HepG2 (cell line): ENCODE results near the gene POC1A. TPM values are rescaled to one million over a fixed set of nuclear protein-coding genes. Genes with fewer than 3 reads are reported as not detected.

Experiments used
- ARNTL ChIP-seq: sonication (generic); formaldehyde crosslinking; IDR thresholded peaks from 2 replicates; pipeline ENCODE4 v1.4.0; 2020; ENCODE audit warnings: mild to moderate bottlenecking, missing genetic modification reagents
- CHCHD3 ChIP-seq: sonication (generic); formaldehyde crosslinking; IDR thresholded peaks from 2 replicates; pipeline ENCODE4 v1.8.0; 2022; ENCODE audit warnings: mild to moderate bottlenecking, missing genetic modification reagents, moderate library complexity
- FOXA1 ChIP-seq, 2 experiments: fragments of 450-650 bp in 1 of 2; sonication (generic) in 1 of 2; formaldehyde crosslinking in 1 of 2; IDR thresholded peaks; 2 replicates each; pipeline versions ENCODE4 v1.4.0 to v1.6.1; 2016 to 2020; ENCODE audit warnings: missing genetic modification reagents in 1 of 2
- PATZ1 ChIP-seq: sonication (generic); formaldehyde crosslinking; IDR thresholded peaks from 2 replicates; pipeline ENCODE4 v1.4.0; 2020; ENCODE audit warnings: missing genetic modification reagents
- RFX3 ChIP-seq: IDR thresholded peaks from 2 replicates; pipeline ENCODE4 v1.6.1; 2016; ENCODE audit warnings: missing biosample characterization, missing genetic modification reagents
- RXRA ChIP-seq: sonication (generic); formaldehyde crosslinking; IDR thresholded peaks from 2 replicates; pipeline ENCODE4 v1.5.1; 2020; ENCODE audit warnings: missing genetic modification reagents
- SP1 ChIP-seq, 2 experiments: fragments of 450-650 bp in 1 of 2; sonication (generic) in 1 of 2; formaldehyde crosslinking in 1 of 2; IDR thresholded peaks; 2 replicates each; pipeline versions ENCODE4 v1.4.0 to v1.6.1; 2016 to 2020; ENCODE audit warnings: missing genetic modification reagents in 1 of 2
- THYN1 ChIP-seq: sonication (generic); formaldehyde crosslinking; IDR thresholded peaks from 2 replicates; pipeline ENCODE4 v1.8.1; 2023; ENCODE audit warnings: low read depth, mild to moderate bottlenecking, moderate library complexity, missing genetic modification reagents, borderline replicate concordance
- ZNF530 ChIP-seq: sonication (generic); formaldehyde crosslinking; IDR thresholded peaks from 2 replicates; pipeline ENCODE4 v1.5.0; 2020; ENCODE audit warnings: low read depth, mild to moderate bottlenecking, missing genetic modification reagents
- ZNF761 ChIP-seq: sonication (generic); formaldehyde crosslinking; conservative IDR thresholded peaks from 2 replicates; pipeline ENCODE4 v1.4.0; 2020; ENCODE audit warnings: mild to moderate bottlenecking, missing genetic modification reagents
- ZSCAN20 ChIP-seq: sonication (generic); formaldehyde crosslinking; IDR thresholded peaks from 2 replicates; pipeline ENCODE4 v1.4.0; 2020; ENCODE audit warnings: missing genetic modification reagents, mild to moderate bottlenecking, borderline replicate concordance
- ZSCAN5A ChIP-seq: sonication (generic); formaldehyde crosslinking; IDR thresholded peaks from 2 replicates; pipeline ENCODE4 v1.8.0; 2022; ENCODE audit warnings: mild to moderate bottlenecking, missing genetic modification reagents, borderline replicate concordance
- polyA plus RNA-seq, 8 experiments: library from polyadenylated mRNA; depleted of rRNA in 3 of 8; stranded (reverse) in 7 of 8; unstranded in 1 of 8; fragments of >200 nt; fragmentation: Illumina TruSeq in 4 of 8; extraction: Trizol in 4 of 8; gene quantifications; 2 replicates each; pipeline versions ENCODE4 v1.2.1 to v1.2.3, GENCODE V29; 2011 to 2016; ENCODE audit warnings: low read depth in 4 of 8, missing spikeins in 1 of 8, mixed read lengths in 1 of 8; ENCODE audit not compliant: insufficient read depth in 1 of 8
- total RNA-seq, 5 experiments: library from RNA; depleted of rRNA; stranded (reverse); fragments of >200 nt; fragmentation: Illumina TruSeq; extraction: Trizol; gene quantifications; 2 replicates each; pipeline ENCODE4 v1.2.3, GENCODE V29; 2016; ENCODE audit warnings: low read depth in 1 of 5
- TF ChIP-seq, protein P1 (sequence below): IDR thresholded peaks from 2 replicates; pipeline ENCODE4 v1.6.1; 2018; ENCODE audit warnings: missing genetic modification reagents
- TF ChIP-seq, protein P2 (sequence below): fragments of 450-650 bp; IDR thresholded peaks from 2 replicates; pipeline ENCODE4 v1.6.1; 2017
- TF ChIP-seq, protein P3 (sequence below): IDR thresholded peaks from 2 replicates; pipeline ENCODE4 v1.6.1; 2016; ENCODE audit warnings: low read depth, control low read depth
- TF ChIP-seq, protein P4 (sequence below): sonication (generic); formaldehyde crosslinking; IDR thresholded peaks from 2 replicates; pipeline ENCODE4 v1.4.0; 2020; ENCODE audit warnings: missing genetic modification reagents, mild to moderate bottlenecking, borderline replicate concordance

POC1A gene
- total and polyA plus RNA-seq, 2 of the 13 experiments (the other 11 are each of a cell fraction or from before 2014, with no cell fraction given), result 14.6 to 20.0 TPM

GRCh38 chr3:52154135-52155094 is at the start of gene POC1A (continued):
- TF ChIP-seq ZSCAN20 (CRISPR knock-in tag), result no peak
- TF ChIP-seq, protein P1, sequence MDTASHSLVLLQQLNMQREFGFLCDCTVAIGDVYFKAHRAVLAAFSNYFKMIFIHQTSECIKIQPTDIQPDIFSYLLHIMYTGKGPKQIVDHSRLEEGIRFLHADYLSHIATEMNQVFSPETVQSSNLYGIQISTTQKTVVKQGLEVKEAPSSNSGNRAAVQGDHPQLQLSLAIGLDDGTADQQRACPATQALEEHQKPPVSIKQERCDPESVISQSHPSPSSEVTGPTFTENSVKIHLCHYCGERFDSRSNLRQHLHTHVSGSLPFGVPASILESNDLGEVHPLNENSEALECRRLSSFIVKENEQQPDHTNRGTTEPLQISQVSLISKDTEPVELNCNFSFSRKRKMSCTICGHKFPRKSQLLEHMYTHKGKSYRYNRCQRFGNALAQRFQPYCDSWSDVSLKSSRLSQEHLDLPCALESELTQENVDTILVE (CRISPR knock-in tag), result peak; percentile 69; the same call in 1 of the 2 replicates
- no peak for TF ChIP-seq FOXA1 (IDR thresholded peaks at IDR 0.05)
- TF ChIP-seq FOXA1 (CRISPR knock-in tag; IDR thresholded peaks at IDR 0.05), result peak; percentile 55
- no peak for TF ChIP-seq SP1 (IDR thresholded peaks at IDR 0.05)
- TF ChIP-seq SP1 (CRISPR knock-in tag; IDR thresholded peaks at IDR 0.05), result peak; percentile 93
- TF ChIP-seq CHCHD3 (CRISPR knock-in tag), result 0 out of 2 replicates have a peak, but pooled peaks have one; percentile 30
- TF ChIP-seq, protein P2, sequence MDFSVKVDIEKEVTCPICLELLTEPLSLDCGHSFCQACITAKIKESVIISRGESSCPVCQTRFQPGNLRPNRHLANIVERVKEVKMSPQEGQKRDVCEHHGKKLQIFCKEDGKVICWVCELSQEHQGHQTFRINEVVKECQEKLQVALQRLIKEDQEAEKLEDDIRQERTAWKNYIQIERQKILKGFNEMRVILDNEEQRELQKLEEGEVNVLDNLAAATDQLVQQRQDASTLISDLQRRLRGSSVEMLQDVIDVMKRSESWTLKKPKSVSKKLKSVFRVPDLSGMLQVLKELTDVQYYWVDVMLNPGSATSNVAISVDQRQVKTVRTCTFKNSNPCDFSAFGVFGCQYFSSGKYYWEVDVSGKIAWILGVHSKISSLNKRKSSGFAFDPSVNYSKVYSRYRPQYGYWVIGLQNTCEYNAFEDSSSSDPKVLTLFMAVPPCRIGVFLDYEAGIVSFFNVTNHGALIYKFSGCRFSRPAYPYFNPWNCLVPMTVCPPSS, result no peak
- 0 out of 2 replicates have a peak, but pooled peaks have one; percentile 6 for TF ChIP-seq ZSCAN5A (CRISPR knock-in tag)
- no peak for TF ChIP-seq THYN1 (CRISPR knock-in tag)
- TF ChIP-seq ARNTL, result peak; percentile 91
- TF ChIP-seq, protein P3, sequence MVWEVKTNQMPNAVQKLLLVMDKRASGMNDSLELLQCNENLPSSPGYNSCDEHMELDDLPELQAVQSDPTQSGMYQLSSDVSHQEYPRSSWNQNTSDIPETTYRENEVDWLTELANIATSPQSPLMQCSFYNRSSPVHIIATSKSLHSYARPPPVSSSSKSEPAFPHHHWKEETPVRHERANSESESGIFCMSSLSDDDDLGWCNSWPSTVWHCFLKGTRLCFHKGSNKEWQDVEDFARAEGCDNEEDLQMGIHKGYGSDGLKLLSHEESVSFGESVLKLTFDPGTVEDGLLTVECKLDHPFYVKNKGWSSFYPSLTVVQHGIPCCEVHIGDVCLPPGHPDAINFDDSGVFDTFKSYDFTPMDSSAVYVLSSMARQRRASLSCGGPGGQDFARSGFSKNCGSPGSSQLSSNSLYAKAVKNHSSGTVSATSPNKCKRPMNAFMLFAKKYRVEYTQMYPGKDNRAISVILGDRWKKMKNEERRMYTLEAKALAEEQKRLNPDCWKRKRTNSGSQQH, result peak; percentile 91
- no peak for TF ChIP-seq RFX3 (CRISPR knock-in tag)
- peak; percentile 70; the same call in 1 of the 2 replicates for TF ChIP-seq RXRA (CRISPR knock-in tag)
- TF ChIP-seq PATZ1 (CRISPR knock-in tag), result peak; percentile 38; the same call in 1 of the 2 replicates
- TF ChIP-seq ZNF530, result no peak
- TF ChIP-seq ZNF761 (CRISPR knock-in tag), result no peak
- TF ChIP-seq, protein P4, sequence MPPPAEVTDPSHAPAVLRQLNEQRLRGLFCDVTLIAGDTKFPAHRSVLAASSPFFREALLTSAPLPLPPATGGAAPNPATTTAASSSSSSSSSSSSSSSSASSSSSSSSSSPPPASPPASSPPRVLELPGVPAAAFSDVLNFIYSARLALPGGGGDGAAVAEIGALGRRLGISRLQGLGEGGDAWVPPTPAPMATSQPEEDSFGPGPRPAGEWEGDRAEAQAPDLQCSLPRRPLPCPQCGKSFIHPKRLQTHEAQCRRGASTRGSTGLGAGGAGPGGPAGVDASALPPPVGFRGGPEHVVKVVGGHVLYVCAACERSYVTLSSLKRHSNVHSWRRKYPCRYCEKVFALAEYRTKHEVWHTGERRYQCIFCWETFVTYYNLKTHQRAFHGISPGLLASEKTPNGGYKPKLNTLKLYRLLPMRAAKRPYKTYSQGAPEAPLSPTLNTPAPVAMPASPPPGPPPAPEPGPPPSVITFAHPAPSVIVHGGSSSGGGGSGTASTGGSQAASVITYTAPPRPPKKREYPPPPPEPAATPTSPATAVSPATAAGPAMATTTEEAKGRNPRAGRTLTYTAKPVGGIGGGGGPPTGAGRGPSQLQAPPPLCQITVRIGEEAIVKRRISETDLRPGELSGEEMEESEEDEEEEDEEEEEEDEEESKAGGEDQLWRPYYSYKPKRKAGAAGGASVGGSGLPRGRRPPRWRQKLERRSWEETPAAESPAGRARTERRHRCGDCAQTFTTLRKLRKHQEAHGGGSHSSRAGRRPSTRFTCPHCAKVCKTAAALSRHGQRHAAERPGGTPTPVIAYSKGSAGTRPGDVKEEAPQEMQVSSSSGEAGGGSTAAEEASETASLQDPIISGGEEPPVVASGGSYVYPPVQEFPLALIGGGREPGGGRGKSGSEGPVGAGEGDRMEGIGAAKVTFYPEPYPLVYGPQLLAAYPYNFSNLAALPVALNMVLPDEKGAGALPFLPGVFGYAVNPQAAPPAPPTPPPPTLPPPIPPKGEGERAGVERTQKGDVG (CRISPR knock-in tag), result no peak
